ENCODE data around the gene HNMT. TPM values are rescaled to one million over a fixed set of nuclear protein-coding genes. Genes with fewer than 3 reads are reported as not detected.
"Not testable (repeated sequence)": the region's sequence is repeated elsewhere in the genome, so short reads cannot be mapped to it uniquely, and the experiment has no call there.

HNMT gene
- total RNA-seq (ENCODE audit: unreplicated experiment) = 4.6 TPM
- long read RNA-seq, partial matches to known transcripts = 0 of 3 reads
- long read RNA-seq, other reads (novel, unspliced or antisense) = 1 of 3 reads

- TF ChIP-seq, protein P1, sequence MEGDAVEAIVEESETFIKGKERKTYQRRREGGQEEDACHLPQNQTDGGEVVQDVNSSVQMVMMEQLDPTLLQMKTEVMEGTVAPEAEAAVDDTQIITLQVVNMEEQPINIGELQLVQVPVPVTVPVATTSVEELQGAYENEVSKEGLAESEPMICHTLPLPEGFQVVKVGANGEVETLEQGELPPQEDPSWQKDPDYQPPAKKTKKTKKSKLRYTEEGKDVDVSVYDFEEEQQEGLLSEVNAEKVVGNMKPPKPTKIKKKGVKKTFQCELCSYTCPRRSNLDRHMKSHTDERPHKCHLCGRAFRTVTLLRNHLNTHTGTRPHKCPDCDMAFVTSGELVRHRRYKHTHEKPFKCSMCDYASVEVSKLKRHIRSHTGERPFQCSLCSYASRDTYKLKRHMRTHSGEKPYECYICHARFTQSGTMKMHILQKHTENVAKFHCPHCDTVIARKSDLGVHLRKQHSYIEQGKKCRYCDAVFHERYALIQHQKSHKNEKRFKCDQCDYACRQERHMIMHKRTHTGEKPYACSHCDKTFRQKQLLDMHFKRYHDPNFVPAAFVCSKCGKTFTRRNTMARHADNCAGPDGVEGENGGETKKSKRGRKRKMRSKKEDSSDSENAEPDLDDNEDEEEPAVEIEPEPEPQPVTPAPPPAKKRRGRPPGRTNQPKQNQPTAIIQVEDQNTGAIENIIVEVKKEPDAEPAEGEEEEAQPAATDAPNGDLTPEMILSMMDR (IDR thresholded peaks at IDR 0.05; ENCODE audit: unreplicated experiment) = no peak
- Mint-ChIP-seq H3K36me3 (ENCODE audit: low read depth, unreplicated experiment) (no peaks in the 10 kb centered on the region), H3K4me3 (ENCODE audit: unreplicated experiment) (peak within 1 kb of the TSS; percentile 68), H3K9me3 (ENCODE audit: unreplicated experiment) (no peaks in the 10 kb centered on the region), H3K27me3 (ENCODE audit: unreplicated experiment) (peaks cover 2% of the 10 kb centered on the region), H3K4me1 (ENCODE audit: unreplicated experiment) (peaks cover 22% of the 10 kb centered on the region), H3K27ac (ENCODE audit: unreplicated experiment) (peak within 1 kb of the TSS; percentile 96)
- DNase-seq (ENCODE audit: low spot score) = peak; percentile 25
Observed at GRCh38 chr2:137964066-137964858, at the start of gene HNMT. Gene HNMT, plus strand, starts transcription at chr2:137964473. Its CDS starts 19 bp downstream, at chr2:137964492.

DNA sequence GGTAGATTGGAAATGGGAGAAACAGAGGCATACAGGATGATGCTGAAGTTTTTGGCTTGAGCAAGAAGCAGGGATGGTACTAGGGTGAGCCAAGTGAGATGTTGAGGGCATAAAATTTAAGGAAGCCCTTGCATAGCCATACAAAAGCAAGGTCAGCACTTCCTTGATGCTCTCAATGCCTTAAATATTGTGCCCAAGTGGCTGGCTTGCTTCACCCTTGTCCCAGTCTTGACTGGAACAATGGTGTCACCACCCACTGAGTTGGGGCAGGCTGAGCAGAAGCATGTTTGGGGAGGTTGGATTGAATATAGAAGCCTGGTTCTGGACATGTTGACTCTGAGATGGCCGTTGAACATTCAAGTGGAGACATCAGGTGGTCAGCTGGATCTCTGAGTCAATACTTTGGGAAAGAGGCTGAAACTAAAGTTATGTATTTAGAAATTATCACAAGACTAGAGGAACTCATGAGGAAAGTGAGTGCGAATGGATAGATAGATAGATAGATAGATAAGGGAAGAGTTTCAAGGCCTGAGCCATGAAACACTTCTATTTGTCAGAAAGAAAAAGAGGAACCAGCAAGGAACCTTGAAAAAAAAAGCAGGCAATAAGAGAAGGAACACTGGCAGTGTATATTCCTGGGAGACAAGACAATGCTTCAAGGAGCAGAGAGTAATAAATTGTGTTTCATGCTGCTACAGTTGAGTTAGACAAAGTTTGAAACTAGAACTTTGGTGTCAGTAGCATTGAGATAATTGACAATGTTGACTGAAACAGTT lies 43.0 kb upstream of the HNMT start:
- no peak for DNase-seq (ENCODE audit: low spot score)
- no peaks in the 10 kb centered on the region for H3K9me3 Mint-ChIP-seq (ENCODE audit: unreplicated experiment)
- H3K27ac Mint-ChIP-seq (ENCODE audit: unreplicated experiment) = no peak overlapping the region
- H3K36me3 Mint-ChIP-seq (ENCODE audit: low read depth, unreplicated experiment) = no peaks in the 10 kb centered on the region
- peaks cover 12% of the 10 kb centered on the region for H3K4me1 Mint-ChIP-seq (ENCODE audit: unreplicated experiment)
- TF ChIP-seq, protein P1 (IDR thresholded peaks at IDR 0.05; ENCODE audit: unreplicated experiment) = no peak
- H3K4me3 Mint-ChIP-seq (ENCODE audit: unreplicated experiment) = no peak overlapping the region
- H3K27me3 Mint-ChIP-seq (ENCODE audit: unreplicated experiment) = no peaks in the 10 kb centered on the region

GRCh38 chr2:137922171-137922570 lies 42.1 kb upstream of the HNMT start:
- peaks cover 12% of the 10 kb centered on the region for H3K4me1 Mint-ChIP-seq (ENCODE audit: unreplicated experiment)
- not testable (repeated sequence) for H3K27ac Mint-ChIP-seq (ENCODE audit: unreplicated experiment); H3K9me3 Mint-ChIP-seq (ENCODE audit: unreplicated experiment); DNase-seq (ENCODE audit: low spot score); H3K36me3 Mint-ChIP-seq (ENCODE audit: low read depth, unreplicated experiment); H3K4me3 Mint-ChIP-seq (ENCODE audit: unreplicated experiment); H3K27me3 Mint-ChIP-seq (ENCODE audit: unreplicated experiment)

DNA sequence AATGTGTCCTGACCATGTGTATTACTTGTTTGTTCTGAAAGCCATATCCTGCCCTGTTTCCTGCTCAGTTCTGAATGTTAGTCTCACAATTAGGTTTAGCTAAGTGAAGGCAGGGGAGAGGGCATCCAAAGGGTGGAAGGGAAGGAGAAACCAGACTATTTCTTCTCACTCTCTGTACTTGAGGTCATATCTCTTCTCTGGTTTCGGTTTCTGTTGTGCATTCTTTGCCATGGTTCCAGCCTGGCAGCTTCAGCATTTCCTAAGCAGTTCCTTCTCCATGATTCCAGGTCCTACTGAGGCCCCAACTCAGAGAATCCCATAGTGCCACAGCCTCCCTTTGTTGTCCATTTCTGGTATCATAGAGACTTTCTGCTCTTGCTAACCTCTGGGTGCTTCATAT lies 40.3 kb upstream of the HNMT start:
- H3K4me1 Mint-ChIP-seq (ENCODE audit: unreplicated experiment) = peaks cover 16% of the 10 kb centered on the region
- no peaks in the 10 kb centered on the region for H3K36me3 Mint-ChIP-seq (ENCODE audit: low read depth, unreplicated experiment)
- H3K4me3 Mint-ChIP-seq (ENCODE audit: unreplicated experiment) = no peak overlapping the region
- TF ChIP-seq, protein P1 (IDR thresholded peaks at IDR 0.05; ENCODE audit: unreplicated experiment) = no peak
- peak overlapping the region; percentile 32 for H3K27ac Mint-ChIP-seq (ENCODE audit: unreplicated experiment)
- no peaks in the 10 kb centered on the region for H3K9me3 Mint-ChIP-seq (ENCODE audit: unreplicated experiment)
- H3K27me3 Mint-ChIP-seq (ENCODE audit: unreplicated experiment) = no peaks in the 10 kb centered on the region
- no peak for DNase-seq (ENCODE audit: low spot score)

- peaks cover 16% of the 10 kb centered on the region for H3K4me1 Mint-ChIP-seq (ENCODE audit: unreplicated experiment)
- DNase-seq (ENCODE audit: low spot score) = no peak
Observed at GRCh38 chr2:137925599-137925998, 38.7 kb upstream of the HNMT start.

More at GRCh38 chr2:137925599-137925998, 38.7 kb upstream of the HNMT start:
- Mint-ChIP-seq H3K9me3 (ENCODE audit: unreplicated experiment) (no peaks in the 10 kb centered on the region), H3K27me3 (ENCODE audit: unreplicated experiment) (no peaks in the 10 kb centered on the region), H3K36me3 (ENCODE audit: low read depth, unreplicated experiment) (no peaks in the 10 kb centered on the region), H3K27ac (ENCODE audit: unreplicated experiment) (no peak overlapping the region), H3K4me3 (ENCODE audit: unreplicated experiment) (no peak overlapping the region)
- TF ChIP-seq, protein P1 (IDR thresholded peaks at IDR 0.05; ENCODE audit: unreplicated experiment) = no peak
